Natural killer cell (primary cell): ENCODE data around the gene CYSRT1. TPM values are rescaled to one million over a fixed set of nuclear protein-coding genes. Genes with fewer than 3 reads are reported as not detected.

ENCODE experiments used
- ATAC-seq, 3 donors: fragments of 150-1000 bp in 2 of 3; fragments of 200-7000 bp in 1 of 3; cut with Tn5 transposase; 1 replicate in 1 of 3; 2 replicates in 2 of 3; pipeline ENCODE4 v1.10.0; 2021; ENCODE audit warnings: mild to moderate bottlenecking in 2 of 3, moderate library complexity in 2 of 3
- DNase-seq, 2 donors: peaks; one replicate each; pipeline versions ENCODE4 v3.0.0 to v3.0.0-alpha.2; 2013 to 2021; ENCODE audit warnings: mixed read lengths in 1 of 2
- H3K27ac ChIP-seq: one replicate; pipeline ENCODE4 v1.5.1; 2013; ENCODE audit warnings: mild to moderate bottlenecking, low read length
- H3K27me3 ChIP-seq: one replicate; pipeline ENCODE4 v1.6.1; 2013; ENCODE audit warnings: low read length; ENCODE audit not compliant: control insufficient read depth, insufficient read depth
- H3K36me3 ChIP-seq: one replicate; pipeline ENCODE4 v1.6.1; 2013; ENCODE audit warnings: low read length; ENCODE audit not compliant: control insufficient read depth, insufficient read depth
- H3K4me1 ChIP-seq: one replicate; pipeline ENCODE4 v1.6.1; 2013; ENCODE audit warnings: low read length; ENCODE audit not compliant: control insufficient read depth, insufficient read depth
- H3K4me3 ChIP-seq: one replicate; pipeline ENCODE4 v1.5.1; 2013; ENCODE audit warnings: low read length
- H3K9me3 ChIP-seq: one replicate; pipeline ENCODE4 v1.6.1; 2013; ENCODE audit warnings: low read length; ENCODE audit not compliant: control insufficient read depth, insufficient read depth
- H3K27ac Mint-ChIP-seq, 2 donors: one replicate each; pipeline ENCODE4 v1.8.0; 2022; ENCODE audit warnings: mild to moderate bottlenecking in 2 of 2, mixed read lengths in 2 of 2, moderate library complexity in 1 of 2
- H3K27me3 Mint-ChIP-seq, 2 donors: one replicate each; pipeline ENCODE4 v1.8.0; 2022; ENCODE audit warnings: low read depth in 2 of 2, mixed read lengths in 2 of 2
- H3K36me3 Mint-ChIP-seq: one replicate; pipeline ENCODE4 v1.8.0; 2022; ENCODE audit warnings: mixed read lengths
- H3K4me1 Mint-ChIP-seq, 2 donors: one replicate each; pipeline ENCODE4 v1.8.0; 2022; ENCODE audit warnings: mixed read lengths in 2 of 2
- H3K4me3 Mint-ChIP-seq: one replicate; pipeline ENCODE4 v1.8.0; 2022; ENCODE audit warnings: mild to moderate bottlenecking, moderate library complexity, mixed read lengths
- H3K9me3 Mint-ChIP-seq, 2 donors: one replicate each; pipeline ENCODE4 v1.8.0; 2022; ENCODE audit warnings: mixed read lengths in 2 of 2
- CTCF ChIP-seq: fragments of 200-600 bp; IDR thresholded peaks from one replicate; pipeline ENCODE4 v1.8.0; 2022; ENCODE audit warnings: antibody characterized with exemption
- WGBS: methylation state at CpG from one replicate; pipeline ENCODE4 v1.1.7; 2013; ENCODE audit warnings: missing lambda C conversion rate; ENCODE audit not compliant: insufficient coverage; 5-methylcytosine and 5-hydroxymethylcytosine counted together
- intact Hi-C: fragments of 100-400 bp; cut with micrococcal nuclease; formaldehyde crosslinking; loops from one replicate; pipeline ENCODE4 v1.14.2; 2022
- total RNA-seq, 4 donors: library from RNA; stranded (reverse); fragments of 120-200 nt in 1 of 4; gene quantifications; one replicate each; pipeline versions ENCODE4 v1.2.3 to v1.2.4, GENCODE V29; 2013 to 2022

The CYSRT1 gene
- total RNA-seq, 3 donors from 2014 or later (not counting 1 experiment from before 2014, with no cell fraction given) = 0.38 TPM; not detected in 2

GRCh38 chr9:137198902-137199283, 26.1 kb upstream of the CYSRT1 start:
- 94% methylated on average over 11 of the region's 11 CpGs for WGBS
- no peaks in the 10 kb centered on the region for H3K27me3 Mint-ChIP-seq
- no peak overlapping the region for H3K27ac Mint-ChIP-seq
- Histone ChIP-seq H3K4me1 (peaks cover 25% of the 10 kb centered on the region), H3K9me3 (no peaks in the 10 kb centered on the region), H3K4me3 (no peak overlapping the region), H3K27me3 (no peaks in the 10 kb centered on the region), H3K36me3 (no peaks in the 10 kb centered on the region), H3K27ac (no peak overlapping the region)
- H3K4me3 Mint-ChIP-seq = no peak overlapping the region
- ATAC-seq (no peak), DNase-seq (no peak)
- no peak for TF ChIP-seq CTCF
- peaks cover 5 to 24% of the 10 kb centered on the region in 2 donors for H3K4me1 Mint-ChIP-seq
- H3K36me3 Mint-ChIP-seq = no peaks in the 10 kb centered on the region
- intact Hi-C loops = no loop called here
- H3K9me3 Mint-ChIP-seq = no peaks in the 10 kb centered on the region

GRCh38 chr9:137199411-137200121, 25.4 kb upstream of the CYSRT1 start:
- no peak for DNase-seq
- H3K4me3 Mint-ChIP-seq = peak overlapping the region; percentile 90
- H3K4me3 ChIP-seq = no peak overlapping the region
- no peak for ATAC-seq
- peaks cover 32% of the 10 kb centered on the region for H3K4me1 ChIP-seq
- no peaks in the 10 kb centered on the region for H3K27me3 Mint-ChIP-seq
- H3K36me3 ChIP-seq = no peaks in the 10 kb centered on the region
- H3K9me3 ChIP-seq = no peaks in the 10 kb centered on the region
- H3K27ac Mint-ChIP-seq = peak overlapping the region in 1 of 2 donors; percentile 29
- no peaks in the 10 kb centered on the region for H3K27me3 ChIP-seq
- WGBS = 34% methylated on average over 51 of the region's 51 CpGs
- no peak overlapping the region for H3K27ac ChIP-seq
- H3K4me1 Mint-ChIP-seq = peaks cover 9 to 30% of the 10 kb centered on the region in 2 donors
- intact Hi-C loops = loop anchor here (1.0 to 5.0 kb wide), 2 partner anchors 10 to 43 kb away; partner anchors contain the start of gene TUBB4B
- H3K36me3 Mint-ChIP-seq = no peaks in the 10 kb centered on the region
- no peaks in the 10 kb centered on the region for H3K9me3 Mint-ChIP-seq
- TF ChIP-seq CTCF = no peak

- Histone ChIP-seq H3K27me3 (no peaks in the 10 kb centered on the region), H3K27ac (peak within 1 kb of the TSS; percentile 82), H3K4me1 (peaks cover 39% of the 10 kb centered on the region), H3K4me3 (peak within 1 kb of the TSS; percentile 75), H3K9me3 (no peaks in the 10 kb centered on the region), H3K36me3 (no peaks in the 10 kb centered on the region)
- Mint-ChIP-seq H3K27me3 (no peaks in the 10 kb centered on the region), H3K36me3 (no peaks in the 10 kb centered on the region), H3K9me3 (no peaks in the 10 kb centered on the region), H3K27ac (peak within 1 kb of the TSS; percentile 83 to 86), H3K4me3 (peak within 1 kb of the TSS; percentile 90), H3K4me1 (peaks cover 16 to 32% of the 10 kb centered on the region in 2 donors)
- peak; percentile 98 for DNase-seq
- ATAC-seq = peak; percentile 92 to 99 (median 94)
- TF ChIP-seq CTCF = no peak
- intact Hi-C loops = loop anchor here (1.0 to 5.0 kb wide), 2 partner anchors 11 to 42 kb away; partner anchors contain the start of gene TUBB4B
- under 1% methylated on average over 118 of the region's 118 CpGs for WGBS
Observed at GRCh38 chr9:137200311-137201204, 24.4 kb upstream of the CYSRT1 start, which contains the start of gene TPRN. TPRN (minus strand) TSS chr9:137200741; CDS start chr9:137200711, 30 bp downstream.
